Anterior cingulate cortex (tissue), 58 donors: Measurements from ENCODE around the gene DYNLT2B.
"Not testable (repeated sequence)": the region's sequence is repeated elsewhere in the genome, so short reads cannot be mapped to it uniquely, and the experiment has no call there.

Experiments
- DNase-seq, 58 donors: peaks; one replicate each; lab custom pipeline; 2025; lab: John Stamatoyannopoulos, UW

Gene DYNLT2B

GRCh38 chr3:196275126-196275525 is 42.9 kb downstream of the DYNLT2B start:
- DNase-seq, result no peak

- DNase-seq, result no peak
These were observed 43.5 kb downstream of the DYNLT2B start for GRCh38 chr3:196274585-196274984.

- no peak for DNase-seq
These were observed 44.4 kb downstream of the DYNLT2B start for GRCh38 chr3:196273655-196274054.

- no peak for DNase-seq
These were observed 45.2 kb downstream of the DYNLT2B start for GRCh38 chr3:196272826-196273225.

GRCh38 chr3:196270499-196270898 is 47.5 kb downstream of the DYNLT2B start:
- DNase-seq, result peak in 2 of 58 donors; percentile 7 to 10

GRCh38 chr3:196268284-196269163 is 49.5 kb downstream of the DYNLT2B start:
- peak in 1 of 58 donors; percentile 20 for DNase-seq

- DNase-seq, result no peak
These were observed 54.2 kb downstream of the DYNLT2B start for GRCh38 chr3:196263819-196264218.

GRCh38 chr3:196260784-196261183 is 57.3 kb downstream of the DYNLT2B start:
- DNase-seq, result no peak

GRCh38 chr3:196255776-196256175 is 62.3 kb downstream of the DYNLT2B start:
- DNase-seq, result no peak

GRCh38 chr3:196254376-196255283 is 63.4 kb downstream of the DYNLT2B start:
- DNase-seq, result no peak

GRCh38 chr3:196251918-196252317 is 66.1 kb downstream of the DYNLT2B start:
- DNase-seq, result no peak

GRCh38 chr3:196246612-196247308 is 71.3 kb downstream of the DYNLT2B start:
- DNase-seq, result no peak

- DNase-seq, result not testable (repeated sequence)
These were observed 73.9 kb downstream of the DYNLT2B start for GRCh38 chr3:196244166-196244565.

- no peak for DNase-seq
These were observed 76.3 kb downstream of the DYNLT2B start for GRCh38 chr3:196241704-196242103.
